Activated CD4-positive, alpha-beta T cell treated with anti-CD3 and anti-CD28 coated beads, Interleukin-2, amount 10 ng/mL, durations not matched to agents 7 days and 5 days (primary cell): ENCODE measurements around the gene CDK16. TPM values are rescaled to one million over a fixed set of nuclear protein-coding genes. Genes with fewer than 3 reads are reported as not detected.

Experiments
- CTCF ChIA-PET: fragments of 350-600 bp; sonication (Branson Sonifier 250); formaldehyde crosslinking; loops from one replicate; lab custom pipeline; 2021; ENCODE audit warnings: antibody characterized with exemption; lab: Charles Lee
- POLR2A ChIA-PET: fragments of 350-600 bp; sonication (Branson Sonifier 250); formaldehyde crosslinking; loops from one replicate; lab custom pipeline; 2021; ENCODE audit warnings: antibody characterized with exemption; lab: Charles Lee
- DNase-seq: peaks from one replicate; pipeline ENCODE4 v3.0.0-alpha.2; 2020
- H3K27ac Mint-ChIP-seq: one replicate; pipeline ENCODE4 v1.8.0; 2021; ENCODE audit warnings: mild to moderate bottlenecking, moderate library complexity, mixed read lengths
- H3K27me3 Mint-ChIP-seq: one replicate; pipeline ENCODE4 v1.8.0; 2021; ENCODE audit warnings: mixed read lengths
- H3K36me3 Mint-ChIP-seq: one replicate; pipeline ENCODE4 v1.8.0; 2021; ENCODE audit warnings: low read depth, mixed read lengths
- H3K4me1 Mint-ChIP-seq: one replicate; pipeline ENCODE4 v1.8.0; 2021; ENCODE audit warnings: mixed read lengths
- H3K4me3 Mint-ChIP-seq: one replicate; pipeline ENCODE4 v1.8.0; 2021; ENCODE audit warnings: mild to moderate bottlenecking, moderate library complexity, mixed read lengths
- H3K9me3 Mint-ChIP-seq: one replicate; pipeline ENCODE4 v1.8.0; 2021; ENCODE audit warnings: mixed read lengths
- total RNA-seq, 2 experiments: library from RNA; stranded (reverse); gene quantifications; one replicate each; pipeline ENCODE4 v1.2.3, GENCODE V29; 2021

Gene CDK16
- total RNA-seq, 2 experiments from 2014 or later: 61.6 to 64.2 TPM

DNA sequence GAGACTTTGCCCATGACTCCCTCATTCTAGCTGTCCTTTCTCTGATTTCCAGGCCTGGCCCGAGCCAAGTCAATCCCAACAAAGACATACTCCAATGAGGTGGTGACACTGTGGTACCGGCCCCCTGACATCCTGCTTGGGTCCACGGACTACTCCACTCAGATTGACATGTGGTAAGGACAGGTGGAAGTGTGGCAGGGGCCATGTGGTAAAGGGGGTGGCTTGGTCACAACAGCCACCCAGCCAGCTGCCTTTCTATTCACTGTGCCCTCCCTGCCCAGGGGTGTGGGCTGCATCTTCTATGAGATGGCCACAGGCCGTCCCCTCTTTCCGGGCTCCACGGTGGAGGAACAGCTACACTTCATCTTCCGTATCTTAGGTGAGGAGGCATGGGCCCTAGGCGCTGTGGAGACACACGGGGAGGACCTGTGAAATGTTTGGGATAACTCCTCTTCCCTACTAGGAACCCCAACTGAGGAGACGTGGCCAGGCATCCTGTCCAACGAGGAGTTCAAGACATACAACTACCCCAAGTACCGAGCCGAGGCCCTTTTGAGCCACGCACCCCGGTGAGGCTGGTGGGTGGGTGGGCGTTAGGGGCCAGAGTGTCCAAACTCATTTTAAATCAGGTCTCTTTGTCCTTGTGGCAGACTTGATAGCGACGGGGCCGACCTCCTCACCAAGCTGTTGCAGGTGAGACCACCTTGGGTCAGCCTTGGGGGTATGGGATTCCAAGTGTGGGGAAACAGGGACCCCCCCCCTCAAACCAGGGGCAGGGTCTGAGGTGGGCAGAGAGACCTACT, 8.3 kb downstream of the CDK16 start:
- H3K36me3 Mint-ChIP-seq: peaks cover 42% of the 10 kb centered on the region

DNA sequence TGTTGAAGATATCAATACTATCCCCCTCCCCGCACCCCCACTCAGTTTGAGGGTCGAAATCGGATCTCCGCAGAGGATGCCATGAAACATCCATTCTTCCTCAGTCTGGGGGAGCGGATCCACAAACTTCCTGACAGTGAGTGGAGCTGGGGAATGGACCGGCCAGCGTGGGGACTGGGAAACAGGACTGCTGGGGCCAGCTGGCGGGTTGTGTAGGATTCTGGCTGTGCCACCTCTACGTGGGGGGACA, 8.8 kb downstream of the CDK16 start:
- Mint-ChIP-seq H3K4me3 (no peak overlapping the region), H3K27ac (no peak overlapping the region), H3K27me3 (no peaks in the 10 kb centered on the region), H3K36me3 (peaks cover 37% of the 10 kb centered on the region), H3K9me3 (no peaks in the 10 kb centered on the region), H3K4me1 (peaks cover 8% of the 10 kb centered on the region)
- CTCF ChIA-PET: interaction anchor here (0.8 kb wide), 1 partner anchor 72 kb away, joined by 4 read pairs; no protein-coding TSS in a partner anchor
- POLR2A ChIA-PET: no interaction called here
- DNase-seq: no peak

More for the DNA sequence above, 8.3 kb downstream of the CDK16 start:
- CTCF ChIA-PET: interaction anchor here (0.8 to 1.0 kb wide), 2 partner anchors 9 to 72 kb away, joined by 3 to 4 read pairs; no protein-coding TSS in a partner anchor
- Mint-ChIP-seq H3K9me3 (no peaks in the 10 kb centered on the region), H3K27ac (no peak overlapping the region), H3K27me3 (no peaks in the 10 kb centered on the region), H3K4me1 (peaks cover 10% of the 10 kb centered on the region), H3K4me3 (no peak overlapping the region)
- DNase-seq: no peak
- POLR2A ChIA-PET: no interaction called here

DNA sequence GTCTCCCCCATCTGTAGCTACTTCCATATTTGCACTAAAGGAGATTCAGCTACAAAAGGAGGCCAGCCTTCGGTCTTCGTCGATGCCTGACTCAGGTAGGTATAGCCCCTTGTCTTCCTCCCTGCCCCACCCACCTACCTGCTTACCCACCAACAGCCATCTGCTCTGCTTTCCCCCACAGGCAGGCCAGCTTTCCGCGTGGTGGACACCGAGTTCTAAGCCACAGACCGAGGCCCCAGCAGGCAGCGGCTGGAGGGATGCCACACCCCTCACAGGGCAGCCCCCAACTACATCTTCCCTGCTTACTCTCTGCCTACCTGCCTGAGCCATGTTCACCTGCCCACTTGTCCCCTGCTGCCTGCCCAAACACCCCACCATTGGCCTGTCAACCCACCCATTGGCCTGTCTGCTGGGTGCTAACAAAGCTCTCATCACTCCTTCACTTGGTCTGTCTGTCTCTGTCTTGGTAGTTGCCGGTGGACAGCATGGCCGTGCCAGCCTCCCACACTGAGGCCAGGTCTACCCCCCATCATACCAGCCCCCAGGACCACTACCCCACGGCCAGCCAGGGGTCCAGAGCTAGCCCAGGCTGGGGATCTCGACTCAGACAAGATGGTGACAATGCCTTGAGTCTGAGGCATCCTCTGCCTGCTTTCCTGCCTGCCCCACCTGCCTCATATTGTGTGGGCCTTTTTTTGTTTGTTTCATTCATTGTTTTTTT, 10.2 kb downstream of the CDK16 start:
- Mint-ChIP-seq H3K27ac (peak overlapping the region; percentile 66), H3K4me1 (peaks cover 12% of the 10 kb centered on the region), H3K36me3 (peaks cover 33% of the 10 kb centered on the region), H3K4me3 (no peak overlapping the region), H3K9me3 (no peaks in the 10 kb centered on the region), H3K27me3 (no peaks in the 10 kb centered on the region)
- ChIA-PET CTCF (no interaction called here), POLR2A (no interaction called here)
- DNase-seq: no peak

DNA sequence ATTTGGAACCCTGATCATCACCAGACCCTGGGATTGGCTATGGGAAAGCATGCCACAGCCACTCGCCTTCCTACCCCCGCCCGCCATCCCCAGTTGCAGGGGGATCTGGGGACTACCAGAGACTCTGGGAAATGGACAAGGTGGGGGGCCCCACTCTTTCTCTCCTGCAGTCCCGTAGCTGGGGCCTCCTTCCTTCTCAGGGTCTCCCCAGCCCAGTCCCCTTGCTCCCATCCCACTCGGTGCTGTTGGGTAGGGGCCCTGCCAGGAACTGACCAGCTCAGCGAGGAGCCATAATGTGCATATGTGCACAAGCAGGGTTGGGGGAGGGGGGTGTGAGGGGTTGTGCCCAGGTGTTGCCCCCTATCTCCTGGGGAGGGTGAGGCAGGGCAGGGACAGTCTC, 10.9 kb downstream of the CDK16 start:
- ChIA-PET CTCF (no interaction called here), POLR2A (no interaction called here)
- DNase-seq: no peak

GRCh38 chrX:47230136-47230868, 11.8 kb downstream of the CDK16 start:
- POLR2A ChIA-PET: no interaction called here

More for the DNA sequence above, 10.9 kb downstream of the CDK16 start:
- no peak overlapping the region for H3K4me3 Mint-ChIP-seq
- H3K36me3 Mint-ChIP-seq: peaks cover 32% of the 10 kb centered on the region
- no peaks in the 10 kb centered on the region for H3K27me3 Mint-ChIP-seq
- peaks cover 12% of the 10 kb centered on the region for H3K4me1 Mint-ChIP-seq
- no peaks in the 10 kb centered on the region for H3K9me3 Mint-ChIP-seq
- no peak overlapping the region for H3K27ac Mint-ChIP-seq

DNA sequence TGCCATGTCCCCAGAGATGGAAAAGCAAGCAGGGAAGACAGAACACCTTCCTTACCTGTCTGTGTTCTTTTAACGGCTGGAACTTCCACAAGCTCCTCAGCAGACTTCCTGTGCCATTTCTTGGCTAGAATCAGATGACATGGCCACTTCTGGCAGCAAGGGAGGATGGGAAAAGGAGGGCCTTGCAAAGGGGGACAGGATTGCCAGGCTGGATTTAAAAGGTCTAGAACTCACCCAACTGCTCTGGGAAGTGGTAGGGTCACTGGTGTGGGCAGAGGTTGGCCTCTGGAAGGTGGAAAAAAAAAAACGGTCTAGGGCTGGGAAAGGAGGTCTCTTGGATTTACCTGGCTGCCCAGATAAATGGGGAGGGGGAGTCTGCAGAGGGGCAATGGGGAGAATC, 12.7 kb downstream of the CDK16 start:
- DNase-seq: no peak
- H3K27ac Mint-ChIP-seq: peak overlapping the region; percentile 100
- H3K27me3 Mint-ChIP-seq: no peaks in the 10 kb centered on the region
- peaks cover 23% of the 10 kb centered on the region for H3K4me1 Mint-ChIP-seq
- ChIA-PET POLR2A (no interaction called here), CTCF (no interaction called here)
- no peak overlapping the region for H3K4me3 Mint-ChIP-seq
- H3K36me3 Mint-ChIP-seq: peaks cover 30% of the 10 kb centered on the region
- no peaks in the 10 kb centered on the region for H3K9me3 Mint-ChIP-seq

More at GRCh38 chrX:47230136-47230868, 11.8 kb downstream of the CDK16 start:
- no peak for DNase-seq
- no peaks in the 10 kb centered on the region for H3K9me3 Mint-ChIP-seq
- H3K27ac Mint-ChIP-seq: no peak overlapping the region
- CTCF ChIA-PET: no interaction called here
- H3K27me3 Mint-ChIP-seq: no peaks in the 10 kb centered on the region
- H3K36me3 Mint-ChIP-seq: peaks cover 32% of the 10 kb centered on the region
- peaks cover 16% of the 10 kb centered on the region for H3K4me1 Mint-ChIP-seq
- H3K4me3 Mint-ChIP-seq: no peak overlapping the region

DNA sequence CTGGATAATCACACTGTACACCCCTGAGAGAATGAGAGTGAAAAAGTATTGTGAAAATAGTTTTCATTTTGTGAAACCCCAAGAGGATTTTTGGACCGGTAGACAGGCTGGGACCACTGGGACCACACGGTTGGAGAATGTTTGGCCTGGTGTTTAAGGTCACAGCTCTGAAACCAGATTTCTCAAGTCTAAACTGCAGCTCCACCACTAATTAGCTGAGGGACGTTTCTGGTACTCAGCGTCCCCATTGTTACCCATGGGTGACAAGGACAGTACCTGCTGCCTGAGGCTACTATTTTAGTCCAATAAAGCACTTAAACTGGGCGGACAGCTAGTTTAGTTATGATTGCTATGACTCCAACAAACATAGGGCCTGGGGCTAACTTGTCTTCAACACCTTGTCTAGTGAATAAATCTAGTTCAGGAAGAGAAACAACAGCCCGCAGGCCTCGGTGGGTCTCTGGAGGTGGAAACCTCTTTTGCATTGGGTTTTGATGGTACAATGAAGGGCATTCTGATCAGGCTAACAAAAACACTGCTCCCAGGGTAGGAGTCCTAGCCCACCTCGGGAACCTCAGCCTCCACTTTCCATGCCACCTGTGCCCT, 13.8 kb downstream of the CDK16 start:
- ChIA-PET POLR2A (interaction anchor here (1.1 kb wide), 1 partner anchor 12 kb away, joined by 4 read pairs; no protein-coding TSS in a partner anchor), CTCF (no interaction called here)
- no peaks in the 10 kb centered on the region for H3K27me3 Mint-ChIP-seq
- H3K9me3 Mint-ChIP-seq: no peaks in the 10 kb centered on the region
- DNase-seq: no peak
- peak overlapping the region; percentile 100 for H3K27ac Mint-ChIP-seq
- H3K4me1 Mint-ChIP-seq: peaks cover 23% of the 10 kb centered on the region
- peak overlapping the region; percentile 83 for H3K4me3 Mint-ChIP-seq
- peaks cover 22% of the 10 kb centered on the region for H3K36me3 Mint-ChIP-seq

GRCh38 chrX:47232803-47233332, 14.4 kb downstream of the CDK16 start, which contains the start of gene USP11:
TSS of gene USP11 (plus strand) at chrX:47233009. CDS start at chrX:47233044, 35 bp downstream.
- peaks cover 20% of the 10 kb centered on the region for H3K36me3 Mint-ChIP-seq
- ChIA-PET CTCF (no interaction called here), POLR2A (interaction anchor here (0.6 to 1.1 kb wide), 2 partner anchors 12 to 14 kb away, joined by 3 to 4 read pairs; no protein-coding TSS in a partner anchor)
- H3K4me1 Mint-ChIP-seq: peaks cover 23% of the 10 kb centered on the region
- H3K4me3 Mint-ChIP-seq: peak within 1 kb of the TSS; percentile 83
- peak within 1 kb of the TSS; percentile 100 for H3K27ac Mint-ChIP-seq
- no peaks in the 10 kb centered on the region for H3K9me3 Mint-ChIP-seq
- no peaks in the 10 kb centered on the region for H3K27me3 Mint-ChIP-seq
- DNase-seq: peak; percentile 50

GRCh38 chrX:47233333-47234113, 15.0 kb downstream of the CDK16 start:
- DNase-seq: peak; percentile 93
- POLR2A ChIA-PET: interaction anchor here (0.6 to 1.1 kb wide), 2 partner anchors 13 to 15 kb away, joined by 3 to 4 read pairs; no protein-coding TSS in a partner anchor
- H3K36me3 Mint-ChIP-seq: peaks cover 16% of the 10 kb centered on the region
- CTCF ChIA-PET: no interaction called here
- H3K4me3 Mint-ChIP-seq: peak overlapping the region; percentile 83
- H3K9me3 Mint-ChIP-seq: no peaks in the 10 kb centered on the region
- no peaks in the 10 kb centered on the region for H3K27me3 Mint-ChIP-seq
- peaks cover 23% of the 10 kb centered on the region for H3K4me1 Mint-ChIP-seq
- H3K27ac Mint-ChIP-seq: peak overlapping the region; percentile 100

- Mint-ChIP-seq H3K27me3 (no peaks in the 10 kb centered on the region), H3K4me1 (peaks cover 23% of the 10 kb centered on the region), H3K36me3 (peaks cover 9% of the 10 kb centered on the region), H3K9me3 (no peaks in the 10 kb centered on the region), H3K4me3 (peak overlapping the region; percentile 64), H3K27ac (peak overlapping the region; percentile 100)
- ChIA-PET CTCF (no interaction called here), POLR2A (no interaction called here)
- DNase-seq: no peak
Measured at GRCh38 chrX:47234583-47234982, 16.1 kb downstream of the CDK16 start.

DNA sequence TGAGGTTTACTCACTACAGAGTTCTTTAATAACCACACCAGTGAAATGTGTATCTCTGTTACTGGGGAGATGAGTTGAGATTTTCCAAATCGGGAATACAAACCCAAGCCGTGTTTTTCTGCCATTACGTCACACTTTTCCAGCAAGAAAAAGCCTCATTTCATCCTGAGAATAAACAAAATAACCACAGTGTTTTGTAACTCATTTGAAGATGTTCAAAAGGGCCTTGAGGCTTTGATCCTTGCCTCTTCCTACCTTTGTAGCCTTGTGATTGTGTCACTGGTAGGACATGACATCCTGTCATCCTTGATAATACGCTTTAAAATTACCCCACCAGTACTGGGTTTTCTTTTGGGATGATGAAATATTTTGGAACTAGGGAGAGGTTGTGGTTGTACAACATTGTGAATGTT, 17.2 kb downstream of the CDK16 start:
- Mint-ChIP-seq H3K9me3 (no peaks in the 10 kb centered on the region), H3K4me1 (peaks cover 19% of the 10 kb centered on the region), H3K27ac (peak overlapping the region; percentile 46), H3K4me3 (peak overlapping the region; percentile 21), H3K27me3 (no peaks in the 10 kb centered on the region), H3K36me3 (peaks cover 3% of the 10 kb centered on the region)
- DNase-seq: no peak
- POLR2A ChIA-PET: no interaction called here
- CTCF ChIA-PET: no interaction called here
